Spleen (tissue), 11 donors: ENCODE results near the gene LTBP1. TPM values are rescaled to one million over a fixed set of nuclear protein-coding genes. Genes with fewer than 3 reads are reported as not detected.

Source experiments
- DNase-seq: peaks from one replicate; pipeline ENCODE4 v3.0.0-alpha.2; 2020
- H3K27ac ChIP-seq, 8 donors: fragments of 200-600 bp; sonication (generic) in 7 of 8; 1 replicate in 4 of 8; 2 replicates in 4 of 8; pipeline versions ENCODE4 v1.5.0 to v1.8.0; 2016 to 2021; ENCODE audit warnings: inconsistent platforms in 4 of 8, mild to moderate bottlenecking in 4 of 8, moderate library complexity in 1 of 8
- H3K27me3 ChIP-seq, 7 donors: fragments of 200-600 bp; sonication (generic) in 6 of 7; replicated peaks in 1 of 7; 1 replicate in 4 of 7; 2 replicates in 3 of 7; pipeline versions ENCODE4 v1.5.0 to v1.8.0; 2016 to 2021; ENCODE audit warnings: inconsistent platforms in 3 of 7, mild to moderate bottlenecking in 1 of 7
- H3K36me3 ChIP-seq, 6 donors: fragments of 200-600 bp; sonication (generic) in 5 of 6; 1 replicate in 4 of 6; 2 replicates in 2 of 6; pipeline versions ENCODE4 v1.5.0 to v1.8.0; 2016 to 2021; ENCODE audit warnings: inconsistent platforms in 2 of 6
- H3K4me1 ChIP-seq, 6 donors: fragments of 200-600 bp; sonication (generic) in 5 of 6; 1 replicate in 3 of 6; 2 replicates in 3 of 6; pipeline versions ENCODE4 v1.5.0 to v1.8.0; 2016 to 2021; ENCODE audit warnings: inconsistent platforms in 3 of 6
- H3K4me3 ChIP-seq, 8 donors: fragments of 200-600 bp; sonication (generic) in 7 of 8; 1 replicate in 4 of 8; 2 replicates in 4 of 8; pipeline versions ENCODE4 v1.5.0 to v1.8.0; 2016 to 2021; ENCODE audit warnings: inconsistent platforms in 4 of 8, mild to moderate bottlenecking in 4 of 8, moderate library complexity in 2 of 8
- H3K9me3 ChIP-seq, 8 donors: fragments of 200-600 bp; sonication (generic) in 7 of 8; 1 replicate in 4 of 8; 2 replicates in 4 of 8; pipeline versions ENCODE4 v1.5.0 to v1.8.0; 2016 to 2021; ENCODE audit warnings: inconsistent platforms in 4 of 8
- POLR2A ChIP-seq, 3 donors: fragments of 450-650 bp; IDR thresholded peaks; one replicate each; pipeline ENCODE4 v1.5.1; 2017; ENCODE audit warnings: antibody characterized with exemption in 3 of 3, mild to moderate bottlenecking in 1 of 3
- POLR2AphosphoS5 ChIP-seq, 3 donors: sonication (generic); formaldehyde crosslinking; IDR thresholded peaks; one replicate each; pipeline ENCODE4 v1.5.1; 2017; ENCODE audit warnings: antibody characterized with exemption in 3 of 3
- WGBS, 5 donors: extraction: QIAGEN DNeasy Blood & Tissue Kit in 3 of 5; methylation state at CpG; one replicate each; pipeline versions ENCODE4 v1.1.5 to v1.1.7; 2013 to 2018; 5-methylcytosine and 5-hydroxymethylcytosine counted together
- intact Hi-C: fragments of 100-400 bp; cut with DNase I; formaldehyde crosslinking; loops from one replicate; pipeline ENCODE4 v1.15.0; 2023; ENCODE audit warnings: low total_unique reads
- polyA plus RNA-seq, 3 donors: library from polyadenylated mRNA; stranded (reverse); fragments of 200-250 nt; gene quantifications; one replicate each; pipeline ENCODE4 v1.2.1, GENCODE V29; 2013
- total RNA-seq, 7 donors: library from RNA; depleted of rRNA in 3 of 7; stranded (reverse); fragments of >200 nt in 3 of 7; fragmentation: NEBNext Ultra II Directional in 4 of 7; extraction: Animal tissue kit (Norgen Biotek cat#: 25700) in 4 of 7; gene quantifications; one replicate each; pipeline versions ENCODE4 v1.1.0 to v1.2.1, GENCODE V29; 2016 to 2021
- TF ChIP-seq, protein P1 (sequence below), 11 experiments: fragments of 200-600 bp in 7 of 11; fragments of 450-650 bp in 4 of 11; sonication (generic) in 4 of 11; IDR thresholded peaks in 8 of 11; conservative IDR thresholded peaks in 3 of 11; 1 replicate in 7 of 11; 2 replicates in 4 of 11; pipeline versions ENCODE4 v1.4.0 to v1.8.0; 2016 to 2021; ENCODE audit warnings: antibody characterized with exemption in 11 of 11, inconsistent platforms in 4 of 11, mild to moderate bottlenecking in 1 of 11
- donor health status: healthy with polysubstance abuse.
- donor health status: DM: no; HTN: no; CAD: no; lungs with moderate emphysema.
- donor health status: DM: no; HTN: no; CAD: no.
- donor health status: Bipolar disorder and iron deficiency.
- donor health status: healthy.
- donor health status: DM: no; HTN: no; CAD: no.
- donor health status: DM: yes; HTN: yes; CAD: no.

LTBP1 gene
- total and polyA plus RNA-seq, 10 donors = 6.8 to 28.0 (median 13.3) TPM

DNA sequence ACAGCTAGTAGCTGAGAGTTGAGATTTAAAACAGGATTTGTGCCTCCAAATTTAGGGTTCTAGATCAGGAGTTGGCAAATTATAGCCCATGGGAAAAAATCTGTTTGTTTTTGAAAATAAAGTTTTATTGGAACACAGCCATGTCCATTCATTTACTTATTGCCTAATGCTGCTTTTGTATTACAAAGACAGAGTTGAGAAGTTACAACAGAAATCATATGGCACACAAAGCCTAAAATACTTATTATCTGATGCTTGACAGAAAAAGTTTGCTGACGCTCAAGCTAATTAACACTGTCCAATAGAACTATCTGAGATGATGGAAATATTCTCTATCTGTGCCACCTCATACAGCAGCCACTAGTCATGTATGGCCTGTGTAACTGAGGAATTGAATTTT lies 300.6 kb downstream of the LTBP1 start:
- no peaks in the 10 kb centered on the region for H3K4me1 ChIP-seq
- no peaks in the 10 kb centered on the region for H3K9me3 ChIP-seq
- H3K36me3 ChIP-seq = no peaks in the 10 kb centered on the region
- intact Hi-C loops = no loop called here
- no peak for DNase-seq
- H3K27me3 ChIP-seq = no peaks in the 10 kb centered on the region
- no peak overlapping the region for H3K27ac ChIP-seq
- no peak overlapping the region for H3K4me3 ChIP-seq
- 94 to 100% (median 96%) methylated on average over 1 of the region's 1 CpG for WGBS, 5 donors
- no peak for TF ChIP-seq POLR2AphosphoS5 (IDR thresholded peaks at IDR 0.05)
- TF ChIP-seq POLR2A (IDR thresholded peaks at IDR 0.05) = no peak
- TF ChIP-seq, protein P1, sequence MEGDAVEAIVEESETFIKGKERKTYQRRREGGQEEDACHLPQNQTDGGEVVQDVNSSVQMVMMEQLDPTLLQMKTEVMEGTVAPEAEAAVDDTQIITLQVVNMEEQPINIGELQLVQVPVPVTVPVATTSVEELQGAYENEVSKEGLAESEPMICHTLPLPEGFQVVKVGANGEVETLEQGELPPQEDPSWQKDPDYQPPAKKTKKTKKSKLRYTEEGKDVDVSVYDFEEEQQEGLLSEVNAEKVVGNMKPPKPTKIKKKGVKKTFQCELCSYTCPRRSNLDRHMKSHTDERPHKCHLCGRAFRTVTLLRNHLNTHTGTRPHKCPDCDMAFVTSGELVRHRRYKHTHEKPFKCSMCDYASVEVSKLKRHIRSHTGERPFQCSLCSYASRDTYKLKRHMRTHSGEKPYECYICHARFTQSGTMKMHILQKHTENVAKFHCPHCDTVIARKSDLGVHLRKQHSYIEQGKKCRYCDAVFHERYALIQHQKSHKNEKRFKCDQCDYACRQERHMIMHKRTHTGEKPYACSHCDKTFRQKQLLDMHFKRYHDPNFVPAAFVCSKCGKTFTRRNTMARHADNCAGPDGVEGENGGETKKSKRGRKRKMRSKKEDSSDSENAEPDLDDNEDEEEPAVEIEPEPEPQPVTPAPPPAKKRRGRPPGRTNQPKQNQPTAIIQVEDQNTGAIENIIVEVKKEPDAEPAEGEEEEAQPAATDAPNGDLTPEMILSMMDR (IDR thresholded peaks at IDR 0.05 in 8 of 11, conservative IDR thresholded peaks at IDR 0.05 in 3 of 11) = no peak

DNA sequence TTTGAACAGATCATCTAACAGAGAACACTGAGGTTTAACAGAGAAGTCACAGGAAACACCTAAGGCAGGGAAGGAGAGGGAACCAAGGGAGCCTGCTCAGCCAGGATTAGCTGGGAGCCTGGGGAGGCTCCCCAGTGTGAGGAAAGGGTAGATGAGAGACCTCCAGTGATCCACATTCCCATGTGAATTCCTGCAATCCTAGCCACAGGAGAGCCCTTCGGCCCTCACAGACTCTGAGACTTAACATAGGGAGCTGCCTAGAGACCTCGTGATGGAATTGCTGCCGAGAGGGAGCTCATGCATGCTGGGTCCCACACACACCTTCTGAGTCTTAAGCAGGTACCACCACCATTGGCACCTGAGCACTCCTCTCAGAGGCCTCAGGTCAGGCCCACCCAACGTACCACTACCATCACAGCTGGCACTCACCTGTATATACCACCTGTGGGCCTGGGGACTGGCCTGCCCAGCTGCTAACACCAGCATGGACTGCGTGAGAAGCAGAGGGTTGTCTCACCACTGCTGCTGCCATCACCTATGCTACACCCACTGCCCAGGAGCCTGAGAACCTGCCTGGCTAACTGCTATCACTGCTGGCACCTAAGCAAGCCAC lies 303.8 kb downstream of the LTBP1 start:
- no peaks in the 10 kb centered on the region for H3K4me1 ChIP-seq
- no peak overlapping the region for H3K27ac ChIP-seq
- DNase-seq = no peak
- H3K9me3 ChIP-seq = no peaks in the 10 kb centered on the region
- H3K4me3 ChIP-seq = no peak overlapping the region
- WGBS, 5 donors = 84 to 95% (median 92%) methylated on average over 4 to 5 of the region's 5 CpGs
- no peaks in the 10 kb centered on the region for H3K27me3 ChIP-seq
- TF ChIP-seq, protein P1 (IDR thresholded peaks at IDR 0.05 in 8 of 11, conservative IDR thresholded peaks at IDR 0.05 in 3 of 11) = no peak
- TF ChIP-seq POLR2A (IDR thresholded peaks at IDR 0.05) = no peak
- TF ChIP-seq POLR2AphosphoS5 (IDR thresholded peaks at IDR 0.05) = no peak
- no peaks in the 10 kb centered on the region for H3K36me3 ChIP-seq
- intact Hi-C loops = no loop called here

DNA sequence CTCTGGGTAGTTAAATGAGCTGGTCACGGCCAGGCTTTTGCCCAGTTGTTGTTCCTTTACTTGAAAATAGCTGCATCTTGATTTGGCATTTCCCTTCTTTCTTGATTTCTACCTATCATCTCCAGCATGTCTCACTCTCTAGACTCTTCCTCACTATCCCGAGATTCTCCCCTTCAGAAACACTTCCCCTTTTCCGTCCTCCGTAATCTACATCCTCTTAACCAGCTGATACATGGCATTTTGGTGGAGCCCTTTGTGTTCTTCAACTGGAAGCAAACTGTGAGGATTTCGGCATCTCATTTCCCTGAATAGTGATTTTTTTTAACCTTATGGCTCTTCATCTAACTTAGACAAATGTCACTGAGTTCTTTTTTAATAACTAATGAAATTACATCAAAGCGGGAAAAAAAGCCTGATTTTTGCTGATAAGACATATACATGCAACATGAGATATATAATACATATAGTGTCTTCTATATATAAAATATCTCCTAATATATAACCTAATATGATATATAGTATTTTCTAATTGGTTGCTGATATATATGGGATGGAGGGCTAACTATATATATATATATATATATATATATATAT lies 309.5 kb downstream of the LTBP1 start:
- 79 to 84% (median 82%) methylated on average over 6 of the region's 6 CpGs for WGBS, 5 donors
- no peaks in the 10 kb centered on the region for H3K36me3 ChIP-seq
- no peak for DNase-seq
- TF ChIP-seq, protein P1 (IDR thresholded peaks at IDR 0.05 in 8 of 11, conservative IDR thresholded peaks at IDR 0.05 in 3 of 11) = no peak
- H3K27me3 ChIP-seq = no peaks in the 10 kb centered on the region
- no peaks in the 10 kb centered on the region for H3K9me3 ChIP-seq
- no peak overlapping the region for H3K27ac ChIP-seq
- no peak overlapping the region for H3K4me3 ChIP-seq
- intact Hi-C loops = no loop called here
- H3K4me1 ChIP-seq = no peaks in the 10 kb centered on the region

DNA sequence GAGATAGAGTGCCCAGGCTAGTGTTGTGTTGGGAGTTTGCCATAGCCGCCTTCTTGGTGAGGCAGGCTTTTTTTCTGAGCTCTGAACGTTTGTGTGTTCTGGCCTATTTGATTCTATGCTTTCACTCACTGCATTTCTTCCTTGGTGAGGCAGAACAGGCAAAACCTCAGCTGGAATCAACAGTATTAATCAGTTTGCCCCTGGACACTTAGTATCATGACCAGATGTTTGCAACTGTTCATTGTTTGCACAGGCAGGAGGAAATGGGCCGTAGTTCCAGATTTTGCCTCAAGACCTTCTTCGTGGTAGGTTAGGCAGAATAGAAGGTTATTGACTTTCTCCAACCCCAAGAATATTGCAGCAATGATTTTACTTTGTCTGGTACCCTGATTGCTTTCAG lies 311.6 kb downstream of the LTBP1 start:
- no peak for TF ChIP-seq POLR2A (IDR thresholded peaks at IDR 0.05)
- TF ChIP-seq POLR2AphosphoS5 (IDR thresholded peaks at IDR 0.05) = no peak
- WGBS, 5 donors = 76 to 91% (median 82%) methylated on average over 4 of the region's 4 CpGs
- Histone ChIP-seq H3K4me1 (no peaks in the 10 kb centered on the region), H3K27me3 (no peaks in the 10 kb centered on the region), H3K9me3 (no peaks in the 10 kb centered on the region), H3K27ac (no peak overlapping the region), H3K4me3 (no peak overlapping the region), H3K36me3 (no peaks in the 10 kb centered on the region)
- DNase-seq = no peak
- intact Hi-C loops = no loop called here
